Measurements from ENCODE around the gene IFT80.

Gene IFT80

DNA sequence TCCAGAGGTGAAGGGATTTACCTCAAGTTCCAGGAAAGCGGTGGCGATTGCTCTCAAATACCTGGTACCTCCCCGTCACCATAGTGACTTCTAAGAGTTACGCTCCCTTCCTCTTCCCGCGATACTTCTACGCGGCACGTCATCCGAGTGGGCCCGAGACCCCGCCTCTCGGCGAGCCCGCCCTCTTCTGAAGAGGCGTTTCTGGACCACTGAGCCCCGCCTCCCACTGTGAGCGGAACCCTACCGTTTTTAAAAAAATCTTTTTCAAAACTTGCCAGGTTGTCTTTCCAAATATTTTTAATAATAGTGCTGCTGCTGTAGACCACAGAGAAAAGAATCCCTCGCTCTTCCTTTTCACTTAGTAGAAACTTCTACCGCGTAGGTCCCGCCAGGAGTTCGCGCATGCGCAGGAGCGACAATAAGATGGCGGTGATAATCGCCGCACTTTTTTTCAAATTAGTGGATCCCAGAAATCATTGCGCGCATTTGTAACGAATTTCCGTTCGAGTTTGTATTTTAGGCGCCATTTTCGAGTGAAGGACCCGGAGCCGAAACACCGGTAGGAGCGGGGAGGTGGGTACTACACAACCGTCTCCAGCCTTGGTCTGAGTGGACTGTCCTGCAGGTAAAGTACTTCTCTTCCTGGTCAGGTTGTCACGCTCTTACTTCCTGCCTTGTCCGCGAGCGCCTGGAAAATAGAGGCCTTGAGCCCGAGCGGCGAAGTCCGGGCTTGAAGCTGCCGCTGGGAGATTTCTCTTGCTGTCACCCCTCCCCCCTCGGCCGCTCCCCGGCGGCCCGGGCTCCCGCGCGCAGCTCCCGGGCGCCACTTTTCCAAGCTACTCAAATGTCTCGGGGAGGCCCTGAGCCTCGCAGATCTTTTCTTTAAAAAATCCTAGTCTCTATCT, at the start of gene IFT80, which contains the start of gene SMC4:
Gene IFT80, minus strand, starts transcription at position 101 of the 905 bp plus-strand sequence. CDS start 14,625 bp downstream, outside the sequence.
Gene SMC4, plus strand, starts transcription at position 526 of the 905 bp plus-strand sequence. CDS start 1,177 bp downstream, outside the sequence.
- DNase-seq = peak; percentile 94 to 95

GRCh38 chr3:160447544-160447943, 48.5 kb upstream of the IFT80 start:
- DNase-seq = no peak

DNA sequence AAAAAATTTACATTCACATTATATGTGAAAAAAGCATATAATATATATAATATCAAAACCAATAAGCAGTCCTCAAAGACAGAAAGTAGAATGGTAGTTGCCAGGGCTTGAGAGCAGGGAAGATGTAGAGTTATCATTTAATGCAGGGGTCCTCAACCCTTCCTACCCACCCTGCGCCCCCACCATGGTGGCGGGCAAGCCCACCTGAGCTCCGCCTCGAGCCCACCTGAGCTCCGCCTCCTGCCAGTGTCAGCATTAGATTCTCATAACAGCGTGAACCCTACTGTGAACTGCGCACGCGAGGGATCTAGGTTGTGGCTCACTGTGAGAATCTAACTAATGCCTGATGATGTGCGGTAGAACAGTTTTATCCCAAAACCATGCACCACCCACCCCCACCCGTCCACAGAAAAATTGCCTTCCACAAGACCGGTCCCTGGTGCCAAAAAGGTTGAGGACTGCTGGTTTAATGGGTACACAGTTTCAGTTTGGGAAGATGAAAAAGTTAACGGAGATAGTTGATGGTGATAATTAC, 47.6 kb upstream of the IFT80 start:
- DNase-seq = no peak

- DNase-seq = no peak
Measured at GRCh38 chr3:160445854-160446253, 46.8 kb upstream of the IFT80 start.

- DNase-seq = no peak
Measured at GRCh38 chr3:160444411-160444810, 45.4 kb upstream of the IFT80 start.

DNA sequence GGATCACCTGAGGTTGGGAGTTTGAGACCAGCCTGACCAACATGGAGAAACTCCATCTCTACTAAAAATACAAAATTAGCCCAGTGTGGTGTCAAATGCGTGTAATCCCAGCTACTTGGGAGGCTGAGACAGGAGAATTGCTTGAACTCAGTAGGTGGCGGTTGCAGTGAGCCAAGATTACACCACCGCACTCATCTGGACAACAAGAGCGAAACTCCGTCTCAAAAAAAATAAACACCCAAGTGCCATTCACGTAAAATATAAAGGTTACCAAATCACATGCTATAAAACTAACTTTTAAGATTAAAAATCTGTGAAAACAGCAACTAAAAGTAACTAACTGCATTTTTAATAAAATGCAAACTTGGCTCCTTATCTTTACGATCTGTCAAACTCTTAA, 41.7 kb upstream of the IFT80 start:
- DNase-seq = no peak

DNA sequence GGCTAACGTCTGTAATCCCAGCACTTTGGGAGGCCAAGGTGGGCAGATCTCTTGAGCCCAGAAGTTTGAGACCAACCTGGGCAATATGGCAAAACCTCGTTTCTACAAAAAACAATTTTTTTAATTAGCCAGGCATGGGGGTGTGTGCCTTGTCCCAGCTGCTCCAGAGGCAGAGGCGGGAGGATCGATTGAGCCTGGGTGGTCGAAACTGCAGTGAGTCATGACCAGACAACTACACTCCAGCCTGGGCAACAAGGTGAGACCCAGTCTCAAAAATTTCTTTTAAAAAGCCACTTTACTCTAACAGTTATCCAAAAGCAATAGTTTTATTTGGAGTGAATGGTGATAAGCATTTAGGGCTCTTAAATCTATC, 38.0 kb upstream of the IFT80 start:
- no peak for DNase-seq

DNA sequence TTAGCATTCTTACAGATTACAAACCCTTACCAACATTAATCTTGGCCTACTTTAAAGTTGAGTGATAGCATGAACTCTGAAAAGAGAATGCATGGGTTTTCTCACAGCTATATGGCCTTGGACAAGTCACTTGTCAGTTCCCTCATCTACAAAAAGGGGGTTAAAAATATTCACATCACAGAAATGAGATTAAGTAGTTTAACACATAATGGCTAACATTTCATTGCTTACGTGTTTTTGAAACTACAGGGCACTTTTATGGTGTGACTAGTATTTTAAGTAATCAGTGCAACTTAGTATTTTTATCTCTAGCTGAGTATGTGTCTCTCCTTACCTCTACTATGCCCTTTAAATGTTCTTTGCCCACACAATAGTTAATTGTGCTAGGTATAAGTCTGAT, 36.7 kb upstream of the IFT80 start:
- no peak for DNase-seq

GRCh38 chr3:160435095-160435494, 36.1 kb upstream of the IFT80 start:
- no peak for DNase-seq

GRCh38 chr3:160434071-160434470, 35.0 kb upstream of the IFT80 start:
- no peak for DNase-seq

DNA sequence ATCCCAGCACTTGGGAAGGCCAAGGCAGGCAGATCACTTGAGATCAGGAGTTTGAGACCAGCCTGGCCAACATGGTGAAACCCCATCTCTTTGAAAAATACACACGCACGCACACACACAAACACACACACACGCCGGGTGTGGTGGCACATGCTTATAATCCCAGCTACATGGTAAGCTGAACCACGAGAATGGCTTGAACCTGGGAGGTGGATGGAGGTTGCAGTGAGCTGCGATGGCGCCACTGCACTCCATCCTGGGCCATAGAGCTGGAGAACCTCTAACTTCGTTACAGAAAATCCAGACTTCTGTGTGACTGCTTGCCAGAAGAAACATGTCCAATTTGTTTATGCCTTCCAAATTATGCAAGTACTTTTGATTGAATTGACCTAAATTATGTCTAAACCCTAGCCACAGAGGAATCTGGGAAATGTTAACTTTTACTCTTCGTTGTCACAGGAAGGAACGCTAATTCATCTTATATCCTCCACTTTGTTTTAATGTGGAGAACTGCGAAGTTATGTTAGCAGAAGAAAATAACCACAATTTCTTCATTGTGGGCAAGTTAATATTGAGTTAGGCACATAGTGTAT, 28.9 kb upstream of the IFT80 start:
- DNase-seq = no peak

GRCh38 chr3:160417311-160417710, 18.3 kb upstream of the IFT80 start:
- no peak for DNase-seq

- DNase-seq = peak; percentile 59 to 60
Measured at GRCh38 chr3:160413613-160414248, 14.7 kb upstream of the IFT80 start.

DNA sequence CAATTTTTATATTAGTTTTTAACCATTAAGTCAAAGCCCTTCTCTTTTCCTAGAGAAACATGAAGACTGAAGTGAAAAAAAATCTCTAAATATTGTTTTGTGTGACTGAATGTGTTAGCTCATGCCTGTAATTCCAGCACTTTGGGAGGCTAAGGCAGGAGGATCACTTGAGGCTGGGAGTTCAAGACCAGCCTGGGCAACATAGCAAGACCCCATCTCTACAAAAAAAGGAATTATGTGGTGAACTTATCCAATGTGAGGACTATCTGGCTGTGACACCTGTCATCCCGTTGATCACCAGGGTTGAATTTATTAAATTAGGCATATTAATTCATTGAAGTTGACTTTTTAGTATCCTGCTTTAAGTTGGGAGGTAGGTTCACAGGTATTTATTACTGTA, 13.5 kb upstream of the IFT80 start:
- DNase-seq = no peak

GRCh38 chr3:160409812-160410610, 11.0 kb upstream of the IFT80 start:
- no peak for DNase-seq

- DNase-seq = no peak
Measured at GRCh38 chr3:160403796-160404470, 4.9 kb upstream of the IFT80 start.

DNA sequence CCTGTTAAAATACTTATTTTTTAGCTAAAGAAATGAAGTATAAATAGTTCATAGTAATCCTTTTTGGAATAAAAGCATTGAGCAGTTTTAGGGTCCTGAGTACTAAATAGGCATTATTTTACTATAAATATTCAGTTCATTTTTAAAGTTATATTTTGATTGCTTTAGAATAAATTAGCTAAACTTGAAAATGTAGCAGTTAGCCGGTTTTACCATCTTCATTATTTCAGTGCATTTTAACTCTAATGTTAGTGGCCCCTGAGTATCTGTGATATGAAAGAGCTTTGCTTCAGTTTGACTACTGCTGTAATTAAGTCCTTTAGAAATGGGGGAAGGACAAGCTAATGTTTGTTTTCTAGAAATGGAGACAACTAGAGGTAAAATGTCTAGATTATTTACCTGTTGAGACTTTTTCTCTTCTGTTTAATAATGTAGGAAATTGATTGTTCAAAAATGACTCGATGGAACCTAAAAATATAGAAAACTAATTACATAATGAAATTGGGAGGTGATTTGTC, 4.1 kb upstream of the IFT80 start:
- no peak for DNase-seq

DNA sequence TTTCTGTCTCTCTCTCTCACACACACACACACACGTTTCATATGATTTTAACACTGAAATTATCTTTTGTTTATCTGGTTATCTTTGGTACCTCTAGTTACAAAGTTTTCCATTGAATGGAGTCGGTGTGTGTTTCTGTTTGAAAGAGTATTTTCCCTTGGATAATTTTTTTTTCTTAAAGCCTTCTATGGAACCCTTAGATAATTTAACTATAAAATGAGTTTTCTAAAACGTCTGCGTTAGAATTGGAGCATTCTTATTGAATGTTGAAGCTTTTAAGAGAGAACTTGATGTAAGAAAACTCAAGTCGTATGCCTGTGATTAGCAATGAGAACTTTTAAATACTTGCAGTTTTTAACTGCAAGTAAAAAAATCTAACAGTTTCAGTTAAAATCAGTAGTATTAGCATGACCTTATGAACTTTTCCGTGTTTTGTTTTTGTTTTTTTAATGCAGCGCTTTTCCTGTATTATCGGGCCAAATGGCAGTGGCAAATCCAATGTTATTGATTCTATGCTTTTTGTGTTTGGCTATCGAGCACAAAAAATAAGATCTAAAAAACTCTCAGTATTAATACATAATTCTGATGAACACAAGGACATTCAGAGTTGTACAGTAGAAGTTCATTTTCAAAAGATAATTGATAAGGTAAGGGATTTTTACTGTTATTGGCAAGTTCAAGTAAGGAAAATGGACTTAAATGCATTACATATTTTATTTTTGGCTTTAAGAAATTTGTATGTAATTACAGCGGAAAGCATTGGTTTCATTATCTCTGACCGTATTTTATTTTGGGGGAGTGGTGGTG, 3.4 kb upstream of the IFT80 start:
- DNase-seq = no peak

DNA sequence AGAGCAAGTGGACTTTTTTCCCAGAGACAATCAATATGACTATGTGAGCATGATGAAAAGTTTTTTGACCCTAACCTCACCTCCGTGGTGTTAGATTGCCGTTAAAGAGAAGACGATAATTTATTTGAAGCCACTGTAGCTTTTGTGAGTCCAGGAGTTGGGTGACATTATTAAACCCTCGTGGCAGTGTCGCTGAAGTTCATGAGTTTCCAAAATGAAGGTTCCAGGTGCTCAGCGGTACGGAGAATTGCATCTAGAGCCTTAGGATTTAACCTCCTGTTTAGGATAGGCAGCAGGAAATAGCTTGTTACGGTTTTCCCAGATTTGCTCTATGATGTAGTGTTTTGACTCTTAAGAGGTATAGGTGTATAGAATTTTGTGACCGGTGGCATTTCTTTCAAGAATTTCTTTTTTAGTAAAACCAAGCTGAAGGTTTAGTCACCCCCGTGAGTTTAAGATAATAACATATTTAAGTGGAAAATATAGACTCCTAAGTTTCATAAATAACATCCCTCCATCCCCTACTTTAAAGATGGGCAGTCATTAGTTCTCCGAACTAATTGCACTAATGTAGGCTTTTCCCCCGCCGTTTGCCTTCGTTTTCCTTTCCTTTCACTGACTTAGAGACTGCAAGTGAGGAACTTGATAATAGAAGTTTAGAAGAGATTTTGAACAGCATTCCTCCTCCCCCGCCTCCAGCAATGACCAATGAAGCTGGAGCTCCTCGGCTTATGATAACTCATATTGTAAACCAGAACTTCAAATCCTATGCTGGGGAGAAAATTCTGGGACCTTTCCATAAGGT, 2.5 kb upstream of the IFT80 start:
- no peak for DNase-seq

GRCh38 chr3:160400702-160401150, 1.7 kb upstream of the IFT80 start:
- peak; percentile 2 to 5 for DNase-seq
